GM12891 (cell line): ENCODE data around the gene NINJ2.

Source experiments
- POLR2A ChIP-seq: IDR thresholded peaks from 2 replicates; pipeline ENCODE4 v1.6.1; 2011; ENCODE audit warnings: low read depth, low read length, control low read depth
- POLR2AphosphoS5 ChIP-seq: IDR thresholded peaks from 2 replicates; pipeline ENCODE4 v1.6.1; 2011; ENCODE audit warnings: low read depth, low read length, control low read depth

GRCh38 chr12:709455-710020, 46.3 kb upstream of the NINJ2 start:
- TF ChIP-seq POLR2AphosphoS5, result no peak
- no peak for TF ChIP-seq POLR2A
